Epithelial cell of esophagus (primary cell): ENCODE measurements around the gene TCIRG1.

Experiments
- DNase-seq: peaks from one replicate; pipeline ENCODE4 v3.0.0; 2010; ENCODE audit warnings: low read depth
- H3K4me3 ChIP-seq: 2 replicates; pipeline ENCODE4 v1.5.1; 2011; ENCODE audit warnings: mild to moderate bottlenecking, low read length, control low read depth
- TF ChIP-seq, protein P1 (sequence below): IDR thresholded peaks from 2 replicates; pipeline ENCODE4 v1.5.1; 2011; ENCODE audit warnings: low read depth, mild to moderate bottlenecking, low read length, control low read depth, inconsistent platforms; ENCODE audit not compliant: insufficient read depth; ENCODE audit errors: missing control alignments

TCIRG1 gene

DNA sequence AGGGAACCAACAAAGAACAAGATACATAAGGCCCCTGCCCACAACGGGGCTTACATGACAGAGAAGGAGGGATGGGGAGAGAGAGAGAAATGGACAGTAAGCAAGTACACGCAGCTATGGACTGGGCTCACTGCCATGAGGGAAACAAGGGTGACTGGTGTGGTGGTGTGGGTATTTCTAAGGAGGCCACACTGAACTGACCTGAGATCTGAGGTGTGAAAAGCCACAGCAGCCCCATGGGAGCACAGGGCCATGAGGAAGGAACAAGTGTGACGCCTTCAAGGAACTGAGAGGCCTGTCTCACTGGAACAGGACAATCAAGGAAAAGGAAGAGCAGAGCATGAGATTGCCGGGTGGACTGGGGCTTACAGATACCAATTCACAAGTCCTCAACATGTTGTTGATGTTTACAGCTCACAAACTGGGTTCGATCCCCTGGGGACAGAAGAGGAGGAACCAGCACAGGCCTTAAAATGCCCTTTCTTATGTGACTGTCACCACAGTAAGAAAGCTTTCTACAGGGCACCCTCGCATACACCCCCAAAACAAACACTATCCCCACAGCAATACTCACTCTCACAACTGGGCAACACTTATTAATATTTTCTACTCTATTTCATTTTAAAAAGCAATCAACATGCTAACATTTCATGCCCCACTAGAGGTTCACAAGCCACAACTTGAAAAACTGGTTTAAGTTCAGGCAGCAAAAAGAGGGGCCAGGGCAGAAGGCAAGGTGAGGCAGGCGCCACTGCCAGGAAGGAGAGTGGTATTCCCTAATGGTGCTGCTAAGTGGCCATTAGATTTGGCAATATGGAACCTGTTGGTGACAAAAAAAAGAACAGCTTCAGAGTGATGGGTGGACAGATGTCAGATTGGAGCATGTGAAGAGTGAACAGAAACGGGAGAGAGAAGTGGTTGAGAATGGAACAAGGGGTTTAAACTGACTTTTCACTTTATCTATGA lies 39.1 kb downstream of the TCIRG1 start:
- DNase-seq = peak; percentile 25
- TF ChIP-seq, protein P1, sequence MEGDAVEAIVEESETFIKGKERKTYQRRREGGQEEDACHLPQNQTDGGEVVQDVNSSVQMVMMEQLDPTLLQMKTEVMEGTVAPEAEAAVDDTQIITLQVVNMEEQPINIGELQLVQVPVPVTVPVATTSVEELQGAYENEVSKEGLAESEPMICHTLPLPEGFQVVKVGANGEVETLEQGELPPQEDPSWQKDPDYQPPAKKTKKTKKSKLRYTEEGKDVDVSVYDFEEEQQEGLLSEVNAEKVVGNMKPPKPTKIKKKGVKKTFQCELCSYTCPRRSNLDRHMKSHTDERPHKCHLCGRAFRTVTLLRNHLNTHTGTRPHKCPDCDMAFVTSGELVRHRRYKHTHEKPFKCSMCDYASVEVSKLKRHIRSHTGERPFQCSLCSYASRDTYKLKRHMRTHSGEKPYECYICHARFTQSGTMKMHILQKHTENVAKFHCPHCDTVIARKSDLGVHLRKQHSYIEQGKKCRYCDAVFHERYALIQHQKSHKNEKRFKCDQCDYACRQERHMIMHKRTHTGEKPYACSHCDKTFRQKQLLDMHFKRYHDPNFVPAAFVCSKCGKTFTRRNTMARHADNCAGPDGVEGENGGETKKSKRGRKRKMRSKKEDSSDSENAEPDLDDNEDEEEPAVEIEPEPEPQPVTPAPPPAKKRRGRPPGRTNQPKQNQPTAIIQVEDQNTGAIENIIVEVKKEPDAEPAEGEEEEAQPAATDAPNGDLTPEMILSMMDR = no peak
- H3K4me3 ChIP-seq = no peak overlapping the region

DNA sequence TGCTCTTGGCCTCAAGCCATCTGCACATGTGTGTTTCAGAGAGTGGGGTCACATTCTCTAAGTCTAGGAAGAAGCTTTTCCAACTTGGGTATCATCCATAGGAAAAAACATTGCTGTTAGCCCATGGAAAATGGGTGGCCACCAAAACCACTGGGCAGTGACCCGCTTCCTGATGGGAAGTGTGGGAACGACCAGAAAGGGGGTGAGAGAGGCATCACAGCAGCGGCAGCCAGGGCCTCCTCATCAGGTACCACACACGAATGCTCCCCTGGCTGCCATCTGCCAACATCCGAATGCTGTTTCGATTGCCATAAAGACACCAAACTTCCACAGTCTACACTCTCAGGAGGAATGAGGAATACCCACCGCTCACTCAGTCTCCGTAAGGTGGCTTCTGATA lies 42.0 kb downstream of the TCIRG1 start:
- TF ChIP-seq, protein P1 = no peak
- H3K4me3 ChIP-seq = no peak overlapping the region
- DNase-seq = no peak

DNA sequence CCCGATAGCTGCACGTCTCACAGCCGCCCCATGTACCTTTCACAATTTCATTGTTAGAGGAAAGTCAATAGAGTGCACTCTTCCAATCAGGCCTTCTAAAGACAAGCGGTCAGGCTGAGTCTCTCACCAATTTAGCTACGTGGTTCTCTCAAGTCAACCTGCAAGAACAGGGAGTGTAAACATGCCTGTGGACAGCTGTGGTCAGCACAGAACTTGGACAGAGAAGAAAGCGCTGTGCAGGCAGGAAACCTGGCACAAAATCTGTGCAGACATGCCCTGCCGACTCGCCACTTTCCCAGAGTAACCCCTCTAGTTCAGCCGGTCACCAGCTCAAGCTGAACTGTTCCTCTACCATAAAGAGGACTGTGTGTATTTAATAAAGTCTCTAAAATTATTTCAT lies 42.9 kb downstream of the TCIRG1 start:
- no peak overlapping the region for H3K4me3 ChIP-seq
- DNase-seq = peak; percentile 60
- TF ChIP-seq, protein P1 = no peak

DNA sequence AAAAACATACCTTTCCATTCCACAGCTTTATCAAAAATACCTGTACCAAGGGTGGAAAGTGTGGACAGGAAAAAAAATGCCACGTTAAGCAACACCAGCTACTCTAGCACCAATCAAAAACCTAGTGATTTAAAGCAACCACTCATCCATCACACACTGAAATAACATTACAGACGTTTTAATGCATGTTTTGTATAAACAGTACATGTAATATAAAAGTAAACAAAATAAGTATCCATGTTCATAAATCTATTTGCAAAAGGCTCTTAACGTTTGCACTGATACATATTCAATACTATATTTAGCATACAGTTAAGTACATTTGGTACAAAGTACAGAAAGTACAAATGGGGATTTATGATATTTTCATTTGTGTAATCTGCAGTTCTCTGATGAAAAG lies 43.7 kb downstream of the TCIRG1 start:
- TF ChIP-seq, protein P1 = no peak
- no peak for DNase-seq
- H3K4me3 ChIP-seq = no peak overlapping the region

DNA sequence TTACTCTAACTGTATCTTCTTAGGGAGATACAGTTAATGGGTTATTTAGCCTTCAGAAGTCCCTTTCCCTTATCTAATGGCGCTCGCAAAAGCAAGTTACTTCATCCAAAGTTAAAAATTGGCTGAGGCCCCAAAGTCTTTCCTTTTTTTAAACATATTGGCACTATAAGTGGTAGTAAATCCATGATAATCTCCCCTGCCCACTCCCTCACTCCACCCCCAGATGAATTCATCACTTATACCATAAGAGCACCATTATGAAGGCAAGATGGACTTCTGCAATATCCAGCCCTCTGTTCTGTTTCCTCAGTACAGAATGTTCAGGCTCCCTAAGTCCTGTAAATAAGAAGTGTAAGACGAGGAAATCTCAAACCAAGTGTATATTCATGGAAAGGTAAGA lies 44.7 kb downstream of the TCIRG1 start:
- TF ChIP-seq, protein P1 = no peak
- DNase-seq = no peak
- no peak overlapping the region for H3K4me3 ChIP-seq

DNA sequence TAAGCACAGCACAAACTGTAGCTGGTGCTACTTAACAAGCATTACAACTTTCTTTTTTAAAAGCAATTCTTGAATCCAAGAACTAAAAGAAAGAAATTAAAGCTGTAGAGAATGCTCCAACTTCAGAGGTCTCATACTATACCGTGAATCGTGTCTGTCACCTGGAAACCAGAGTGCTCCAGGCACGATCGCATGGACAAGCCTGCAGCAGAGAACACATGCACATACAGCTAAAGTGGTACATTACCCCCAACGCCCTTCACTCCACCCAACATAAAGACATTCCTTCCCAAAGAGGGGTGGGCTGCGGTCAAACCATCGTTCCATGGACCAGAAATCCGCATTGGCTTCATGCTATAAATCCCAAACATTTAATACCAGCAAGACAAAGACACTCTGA lies 50.9 kb downstream of the TCIRG1 start:
- TF ChIP-seq, protein P1 = no peak
- no peak overlapping the region for H3K4me3 ChIP-seq
- DNase-seq = no peak

DNA sequence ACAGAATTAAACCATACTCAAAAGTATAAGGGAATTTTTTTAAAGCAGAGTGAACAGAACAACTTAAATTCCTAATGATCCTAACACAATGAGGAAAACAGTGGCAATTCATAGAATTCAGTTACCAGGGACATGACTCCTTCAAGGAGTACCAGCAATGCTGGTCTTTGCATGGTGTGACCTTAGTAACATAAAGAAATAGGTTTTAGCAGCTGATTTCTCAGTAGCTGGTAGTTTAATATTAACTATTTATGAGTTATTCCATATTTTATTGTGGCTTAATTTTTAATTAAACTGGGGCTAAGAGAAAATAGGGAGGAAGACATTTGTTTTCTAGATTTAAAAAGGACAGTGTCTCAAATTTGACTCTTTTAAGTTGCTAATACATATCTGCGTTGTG lies 51.5 kb downstream of the TCIRG1 start:
- DNase-seq = no peak
- H3K4me3 ChIP-seq = no peak overlapping the region
- TF ChIP-seq, protein P1 = no peak
